ENCODE data around the gene FHOD3.

Gene FHOD3

GRCh38 chr18:36610661-36611060 is 313.1 kb downstream of the FHOD3 start:
- in situ Hi-C loops (cut with HindIII; ENCODE audit: low sequenced_read_pairs), result no loop called here

GRCh38 chr18:36613069-36613468 is 315.6 kb downstream of the FHOD3 start:
- in situ Hi-C loops (cut with HindIII; ENCODE audit: low sequenced_read_pairs), result no loop called here

GRCh38 chr18:36613810-36614209 is 316.3 kb downstream of the FHOD3 start:
- in situ Hi-C loops (cut with HindIII; ENCODE audit: low sequenced_read_pairs), result no loop called here

GRCh38 chr18:36620788-36621187 is 323.3 kb downstream of the FHOD3 start:
- in situ Hi-C loops (cut with HindIII; ENCODE audit: low sequenced_read_pairs), result no loop called here

- in situ Hi-C loops (cut with HindIII; ENCODE audit: low sequenced_read_pairs), result no loop called here
Observed at GRCh38 chr18:36622610-36623009, 325.1 kb downstream of the FHOD3 start.

GRCh38 chr18:36623091-36623490 is 325.6 kb downstream of the FHOD3 start:
- in situ Hi-C loops (cut with HindIII; ENCODE audit: low sequenced_read_pairs), result no loop called here

- in situ Hi-C loops (cut with HindIII; ENCODE audit: low sequenced_read_pairs), result no loop called here
Observed at GRCh38 chr18:36623681-36624190, 326.2 kb downstream of the FHOD3 start.

GRCh38 chr18:36624451-36625167 is 327.1 kb downstream of the FHOD3 start:
- in situ Hi-C loops (cut with HindIII; ENCODE audit: low sequenced_read_pairs), result no loop called here

- in situ Hi-C loops (cut with HindIII; ENCODE audit: low sequenced_read_pairs), result no loop called here
Observed at GRCh38 chr18:36625386-36625785, 327.9 kb downstream of the FHOD3 start.

- in situ Hi-C loops (cut with HindIII; ENCODE audit: low sequenced_read_pairs), result no loop called here
Observed at GRCh38 chr18:36627637-36628036, 330.1 kb downstream of the FHOD3 start.

- in situ Hi-C loops (cut with HindIII; ENCODE audit: low sequenced_read_pairs), result no loop called here
Observed at GRCh38 chr18:36628435-36629137, 331.1 kb downstream of the FHOD3 start.

GRCh38 chr18:36629138-36629530 is 331.6 kb downstream of the FHOD3 start:
- in situ Hi-C loops (cut with HindIII; ENCODE audit: low sequenced_read_pairs), result no loop called here

GRCh38 chr18:36629836-36630235 is 332.3 kb downstream of the FHOD3 start:
- in situ Hi-C loops (cut with HindIII; ENCODE audit: low sequenced_read_pairs), result no loop called here

GRCh38 chr18:36630917-36631316 is 333.4 kb downstream of the FHOD3 start:
- in situ Hi-C loops (cut with HindIII; ENCODE audit: low sequenced_read_pairs), result no loop called here

- in situ Hi-C loops (cut with HindIII; ENCODE audit: low sequenced_read_pairs), result no loop called here
Observed at GRCh38 chr18:36633961-36634412, 336.5 kb downstream of the FHOD3 start.

GRCh38 chr18:36634573-36635216 is 337.2 kb downstream of the FHOD3 start:
- in situ Hi-C loops (cut with HindIII; ENCODE audit: low sequenced_read_pairs), result no loop called here

GRCh38 chr18:36635414-36636096 is 338.0 kb downstream of the FHOD3 start:
- in situ Hi-C loops (cut with HindIII; ENCODE audit: low sequenced_read_pairs), result no loop called here

GRCh38 chr18:36636237-36636817 is 338.8 kb downstream of the FHOD3 start:
- in situ Hi-C loops (cut with HindIII; ENCODE audit: low sequenced_read_pairs), result no loop called here

GRCh38 chr18:36638224-36638623 is 340.7 kb downstream of the FHOD3 start:
- in situ Hi-C loops (cut with HindIII; ENCODE audit: low sequenced_read_pairs), result no loop called here

GRCh38 chr18:36640021-36640952 is 342.8 kb downstream of the FHOD3 start:
- in situ Hi-C loops (cut with HindIII; ENCODE audit: low sequenced_read_pairs), result no loop called here

All from DLD1 (cell line).